HEK293 (cell line): Measurements from ENCODE around the gene CLCN1.

ENCODE experiments used
- CTCF ChIA-PET: fragments of 350-600 bp; formaldehyde crosslinking; extraction: SDS; loops from one replicate; lab custom pipeline; 2021; ENCODE audit warnings: antibody characterized with exemption; lab: Yijun Ruan, JAX
- POLR2A ChIA-PET: fragments of 300-600 bp; formaldehyde crosslinking; extraction: SDS; loops from one replicate; lab custom pipeline; 2020; ENCODE audit warnings: antibody characterized with exemption, inconsistent platforms; lab: Yijun Ruan, JAX
- H3K27ac ChIP-seq: fragments of 200-500 bp; sonication (Bioruptor generic); 2 replicates; pipeline ENCODE4 v1.5.1; 2014; ENCODE audit warnings: low read depth, low read length, control low read depth, inconsistent platforms; ENCODE audit errors: extremely low read depth
- H3K36me3 ChIP-seq, 2 experiments: fragments of 200-500 bp in 1 of 2; sonication (Bioruptor generic) in 1 of 2; 1 replicate in 1 of 2; 2 replicates in 1 of 2; pipeline ENCODE4 v1.5.1; 2014 to 2017; ENCODE audit warnings: inconsistent platforms in 2 of 2, low read length in 2 of 2; ENCODE audit not compliant: control insufficient read depth in 2 of 2, insufficient read depth in 1 of 2
- H3K4me1 ChIP-seq: fragments of 200-500 bp; sonication (Bioruptor generic); 2 replicates; pipeline ENCODE4 v1.5.1; 2014; ENCODE audit warnings: mild to moderate bottlenecking, low read length, inconsistent platforms; ENCODE audit not compliant: control insufficient read depth, insufficient read depth
- H3K4me3 ChIP-seq: 2 replicates; pipeline ENCODE4 v1.5.1; 2011; ENCODE audit warnings: low read depth, mild to moderate bottlenecking, control low read depth, low read length, moderate library complexity
- H3K9me3 ChIP-seq: fragments of 200-500 bp; sonication (Bioruptor generic); 2 replicates; pipeline ENCODE4 v1.5.1; 2014; ENCODE audit warnings: low read depth, low read length, inconsistent platforms; ENCODE audit not compliant: control insufficient read depth, insufficient read depth
- GLI4 ChIP-seq: fragments of 450-650 bp; formaldehyde crosslinking; IDR thresholded peaks from 2 replicates; pipeline ENCODE4 v1.5.1; 2016; ENCODE audit warnings: missing biosample characterization, missing genetic modification characterization
- GLIS2 ChIP-seq: fragments of 450-650 bp; formaldehyde crosslinking; IDR thresholded peaks from 2 replicates; pipeline ENCODE4 v1.5.1; 2016; ENCODE audit warnings: missing biosample characterization, missing genetic modification characterization
- MYNN ChIP-seq: fragments of 450-650 bp; formaldehyde crosslinking; IDR thresholded peaks from 2 replicates; pipeline ENCODE4 v1.5.1; 2016; ENCODE audit warnings: missing biosample characterization, missing genetic modification characterization, borderline replicate concordance
- SP2 ChIP-seq: fragments of 450-650 bp; formaldehyde crosslinking; IDR thresholded peaks from 2 replicates; pipeline ENCODE4 v1.5.1; 2016; ENCODE audit warnings: missing biosample characterization, missing genetic modification characterization
- ZBTB11 ChIP-seq: fragments of 450-650 bp; formaldehyde crosslinking; conservative IDR thresholded peaks from 2 replicates; pipeline ENCODE4 v1.5.1; 2016; ENCODE audit warnings: low read depth, missing biosample characterization, missing genetic modification characterization
- ZBTB20 ChIP-seq: fragments of 450-650 bp; formaldehyde crosslinking; IDR thresholded peaks from 2 replicates; pipeline ENCODE4 v1.5.1; 2016; ENCODE audit warnings: missing biosample characterization, missing genetic modification characterization
- ZNF132 ChIP-seq: fragments of 450-650 bp; formaldehyde crosslinking; IDR thresholded peaks from 2 replicates; pipeline ENCODE4 v1.5.1; 2017; ENCODE audit warnings: missing biosample characterization, missing genetic modification characterization, borderline replicate concordance
- ZNF184 ChIP-seq: fragments of 450-650 bp; IDR thresholded peaks from 2 replicates; pipeline ENCODE4 v1.5.1; 2018; ENCODE audit warnings: missing biosample characterization, mild to moderate bottlenecking, missing genetic modification characterization
- ZNF211 ChIP-seq: fragments of 450-650 bp; formaldehyde crosslinking; IDR thresholded peaks from 2 replicates; pipeline ENCODE4 v1.5.1; 2016; ENCODE audit warnings: low read depth, missing biosample characterization, missing genetic modification characterization
- ZNF26 ChIP-seq: fragments of 450-650 bp; formaldehyde crosslinking; IDR thresholded peaks from 2 replicates; pipeline ENCODE4 v1.5.1; 2016; ENCODE audit warnings: missing biosample characterization, missing genetic modification characterization
- ZNF350 ChIP-seq: fragments of 450-650 bp; formaldehyde crosslinking; IDR thresholded peaks from 2 replicates; pipeline ENCODE4 v1.5.0; 2017; ENCODE audit warnings: missing biosample characterization, mild to moderate bottlenecking, missing genetic modification characterization
- ZNF37A ChIP-seq: fragments of 450-650 bp; IDR thresholded peaks from 2 replicates; pipeline ENCODE4 v1.5.1; 2018; ENCODE audit warnings: missing biosample characterization, missing genetic modification characterization
- ZNF449 ChIP-seq: fragments of 450-650 bp; formaldehyde crosslinking; IDR thresholded peaks from 2 replicates; pipeline ENCODE4 v1.5.1; 2017; ENCODE audit warnings: missing biosample characterization, mild to moderate bottlenecking, missing genetic modification characterization, moderate library complexity
- ZNF510 ChIP-seq: fragments of 450-650 bp; formaldehyde crosslinking; IDR thresholded peaks from 2 replicates; pipeline ENCODE4 v1.5.1; 2018; ENCODE audit warnings: mild to moderate bottlenecking, missing genetic modification characterization, missing biosample characterization; ENCODE audit not compliant: insufficient replicate concordance
- ZNF514 ChIP-seq: fragments of 450-650 bp; formaldehyde crosslinking; IDR thresholded peaks from 2 replicates; pipeline ENCODE4 v1.5.1; 2016; ENCODE audit warnings: missing biosample characterization, missing genetic modification characterization
- ZNF530 ChIP-seq: fragments of 450-650 bp; formaldehyde crosslinking; IDR thresholded peaks from 2 replicates; pipeline ENCODE4 v1.5.1; 2016; ENCODE audit warnings: low read depth, missing biosample characterization, missing genetic modification characterization
- ZNF560 ChIP-seq: fragments of 450-650 bp; formaldehyde crosslinking; IDR thresholded peaks from 2 replicates; pipeline ENCODE4 v1.5.1; 2017; ENCODE audit warnings: missing biosample characterization, missing genetic modification characterization, borderline replicate concordance
- ZNF585B ChIP-seq: fragments of 450-650 bp; formaldehyde crosslinking; IDR thresholded peaks from 2 replicates; pipeline ENCODE4 v1.5.1; 2016; ENCODE audit warnings: missing biosample characterization, missing genetic modification characterization
- ZNF596 ChIP-seq: fragments of 450-650 bp; IDR thresholded peaks from 2 replicates; pipeline ENCODE4 v1.5.0; 2018; ENCODE audit warnings: missing biosample characterization, mild to moderate bottlenecking, missing genetic modification characterization, moderate library complexity
- ZNF704 ChIP-seq: fragments of 450-650 bp; formaldehyde crosslinking; IDR thresholded peaks from 2 replicates; pipeline ENCODE4 v1.5.1; 2016; ENCODE audit warnings: missing biosample characterization, missing genetic modification characterization
- ZNF76 ChIP-seq: fragments of 450-650 bp; formaldehyde crosslinking; IDR thresholded peaks from 2 replicates; pipeline ENCODE4; 2016; ENCODE audit warnings: low read depth, missing biosample characterization, missing genetic modification characterization, borderline replicate concordance
- ZSCAN23 ChIP-seq: fragments of 450-650 bp; formaldehyde crosslinking; IDR thresholded peaks from 2 replicates; pipeline ENCODE4 v1.5.1; 2016; ENCODE audit warnings: missing biosample characterization, missing genetic modification characterization

The CLCN1 gene

GRCh38 chr7:143373255-143373794 is 57.4 kb downstream of the CLCN1 start:
- Histone ChIP-seq H3K4me3 (no peak overlapping the region), H3K9me3 (no peaks in the 10 kb centered on the region), H3K4me1 (no peaks in the 10 kb centered on the region), H3K27ac (no peak overlapping the region), H3K36me3 (no peaks in the 10 kb centered on the region)
- CTCF ChIA-PET, result no interaction called here
- TF ChIP-seq ZNF184 (tag by site-specific recombination) (no peak), ZNF350 (tag by site-specific recombination) (no peak)
- POLR2A ChIA-PET, result no interaction called here

- Histone ChIP-seq H3K36me3 (no peaks in the 10 kb centered on the region), H3K4me3 (no peak overlapping the region), H3K27ac (no peak overlapping the region), H3K9me3 (no peaks in the 10 kb centered on the region), H3K4me1 (no peaks in the 10 kb centered on the region; the same call in 1 of the 2 replicates)
- POLR2A ChIA-PET, result no interaction called here
- TF ChIP-seq GLI4 (no peak), MYNN (tag by site-specific recombination) (no peak), ZNF514 (tag by site-specific recombination) (no peak), ZNF585B (tag by site-specific recombination) (no peak), ZNF26 (tag by site-specific recombination) (no peak), ZNF132 (tag by site-specific recombination) (no peak), ZBTB11 (tag by site-specific recombination) (no peak), ZNF560 (tag by site-specific recombination) (no peak), ZSCAN23 (no peak), ZNF449 (no peak), ZNF530 (tag by site-specific recombination) (no peak), ZNF76 (tag by site-specific recombination) (no peak), ZNF510 (tag by site-specific recombination) (no peak), GLIS2 (tag by site-specific recombination) (no peak), ZBTB20 (tag by site-specific recombination) (no peak), ZNF37A (tag by site-specific recombination) (no peak), ZNF211 (tag by site-specific recombination) (no peak), SP2 (no peak), ZNF596 (no peak), ZNF704 (no peak)
- CTCF ChIA-PET, result interaction anchor here (1.0 kb wide), 2 partner anchors 28 to 124 kb away, joined by 3 to 4 read pairs; no protein-coding TSS in a partner anchor
These were observed 58.6 kb downstream of the CLCN1 start for GRCh38 chr7:143374561-143374960.
